Measurements from ENCODE around the gene AKAP17A.

DNA sequence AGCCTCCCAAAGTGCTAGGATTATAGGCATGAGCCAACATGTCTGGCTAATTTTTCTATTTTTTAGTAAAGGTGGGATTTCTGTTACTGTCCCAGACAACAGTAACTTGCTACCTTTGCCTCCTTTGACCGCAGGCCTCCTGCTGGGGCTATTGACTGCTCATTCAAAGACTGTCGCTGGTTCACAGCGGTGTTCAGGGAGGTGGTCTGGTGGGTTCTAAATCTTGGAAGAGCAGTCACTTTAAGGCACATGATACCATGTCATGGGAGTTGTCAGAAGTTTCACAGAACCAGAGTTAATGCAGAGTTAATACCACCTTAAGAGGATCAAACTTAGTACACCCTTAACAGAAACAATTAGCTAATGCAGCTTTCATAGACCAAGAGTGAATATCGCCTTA is 27.3 kb downstream of the AKAP17A start:
- TF ChIP-seq, protein P1, sequence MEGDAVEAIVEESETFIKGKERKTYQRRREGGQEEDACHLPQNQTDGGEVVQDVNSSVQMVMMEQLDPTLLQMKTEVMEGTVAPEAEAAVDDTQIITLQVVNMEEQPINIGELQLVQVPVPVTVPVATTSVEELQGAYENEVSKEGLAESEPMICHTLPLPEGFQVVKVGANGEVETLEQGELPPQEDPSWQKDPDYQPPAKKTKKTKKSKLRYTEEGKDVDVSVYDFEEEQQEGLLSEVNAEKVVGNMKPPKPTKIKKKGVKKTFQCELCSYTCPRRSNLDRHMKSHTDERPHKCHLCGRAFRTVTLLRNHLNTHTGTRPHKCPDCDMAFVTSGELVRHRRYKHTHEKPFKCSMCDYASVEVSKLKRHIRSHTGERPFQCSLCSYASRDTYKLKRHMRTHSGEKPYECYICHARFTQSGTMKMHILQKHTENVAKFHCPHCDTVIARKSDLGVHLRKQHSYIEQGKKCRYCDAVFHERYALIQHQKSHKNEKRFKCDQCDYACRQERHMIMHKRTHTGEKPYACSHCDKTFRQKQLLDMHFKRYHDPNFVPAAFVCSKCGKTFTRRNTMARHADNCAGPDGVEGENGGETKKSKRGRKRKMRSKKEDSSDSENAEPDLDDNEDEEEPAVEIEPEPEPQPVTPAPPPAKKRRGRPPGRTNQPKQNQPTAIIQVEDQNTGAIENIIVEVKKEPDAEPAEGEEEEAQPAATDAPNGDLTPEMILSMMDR (IDR thresholded peaks at IDR 0.05): no peak
- TF ChIP-seq POLR2A (IDR thresholded peaks at IDR 0.05): no peak
